Measurements from ENCODE around the gene FMNL3. TPM values are rescaled to one million over a fixed set of nuclear protein-coding genes. Genes with fewer than 3 reads are reported as not detected.

Gene FMNL3
- total and polyA plus RNA-seq, 2 of the 8 experiments (the other 6 are each of a cell fraction or from before 2014, with no cell fraction given), result 8.6 to 29.0 TPM

DNA sequence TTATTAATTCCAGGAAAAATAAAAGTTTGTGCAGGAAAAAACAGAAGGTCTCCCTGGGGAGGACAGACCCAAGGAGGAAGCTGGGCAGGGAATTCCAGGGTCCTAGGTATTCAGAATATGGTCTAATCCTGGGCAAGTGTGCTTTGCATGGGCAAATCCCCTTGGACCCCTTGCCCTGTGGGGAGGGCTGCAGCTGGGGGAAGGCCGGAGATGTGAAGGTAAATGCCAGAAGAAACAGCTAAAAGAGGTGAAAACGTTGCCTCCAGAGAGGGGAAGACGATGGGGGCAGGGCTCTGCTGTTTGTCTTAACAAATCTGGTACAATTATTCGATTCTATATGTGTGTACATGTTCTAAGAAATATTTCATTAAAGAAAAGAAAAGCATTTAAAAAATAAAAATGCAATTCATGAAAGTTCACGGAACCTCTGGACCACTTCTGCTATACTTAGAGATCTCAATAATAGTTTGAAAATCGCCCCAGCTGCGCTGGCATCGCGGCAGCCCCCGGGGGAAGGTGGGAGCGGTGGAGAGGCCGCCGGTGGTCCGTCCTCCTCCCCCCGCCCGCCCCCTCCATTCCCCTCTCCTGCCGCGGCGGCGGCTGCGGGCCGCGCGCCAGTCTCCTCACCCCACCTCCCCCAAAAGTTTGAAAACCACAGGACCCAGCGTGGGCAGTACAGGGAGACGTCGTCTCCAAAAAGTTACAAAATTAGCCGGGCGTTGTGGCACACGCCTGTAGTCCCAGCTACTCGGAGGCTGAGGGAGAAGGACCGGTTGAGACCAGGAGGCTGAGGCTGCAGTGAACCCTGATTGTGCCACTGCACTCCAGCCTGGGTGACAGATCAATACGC lies 85.3 kb downstream of the FMNL3 start:
- Histone ChIP-seq H2BK120ac (replicated peaks; ENCODE audit: low read depth, low read length) (no peak overlapping the region), H2BK15ac (ENCODE audit: low read length) (no peak overlapping the region), H2BK12ac (ENCODE audit: low read depth, low read length) (no peak overlapping the region), H2BK20ac (ENCODE audit: low read length) (no peak overlapping the region), H3K9me3 (ENCODE audit: insufficient read depth in 2 of 2, low read depth in 1 of 2, low read length in 1 of 2) (no peaks in the 10 kb centered on the region), H4K8ac (ENCODE audit: extremely low read depth, insufficient read depth, low read length) (peak overlapping the region; percentile 31; the same call in 1 of the 2 replicates), H3K27ac (ENCODE audit: low read depth, low read length) (no peak overlapping the region), H3K79me1 (ENCODE audit: low read depth, low read length) (no peaks in the 10 kb centered on the region), H2AK5ac (ENCODE audit: low read depth, low read length) (no peak overlapping the region), H2AFZ (ENCODE audit: low read length) (no peak overlapping the region), H3K18ac (ENCODE audit: extremely low read depth, low read length) (no peak overlapping the region), H3K4ac (replicated peaks; ENCODE audit: insufficient read length, low read depth, low read length) (no peak overlapping the region), H3K4me1 (replicated peaks in 1 of 4; ENCODE audit: control insufficient read depth in 3 of 4, insufficient read depth in 4 of 4, low read length in 3 of 4) (peaks cover 0 to 7% (median 3%) of the 10 kb centered on the region in 4 experiments; a peak in 6 of 7 replicates), H4K20me1 (replicated peaks in 1 of 2; ENCODE audit: control insufficient read depth in 1 of 2, insufficient read depth in 2 of 2, low read length in 2 of 2) (no peaks in the 10 kb centered on the region), H3K4me2 (ENCODE audit: insufficient read depth in 1 of 2, low read depth in 2 of 2, low read length in 2 of 2) (peak overlapping the region; percentile 78 to 99), H3K4me3 (ENCODE audit: extremely low read depth in 1 of 4, insufficient read depth in 2 of 4, low read depth in 3 of 4, low read length in 4 of 4) (peak overlapping the region; percentile 47 to 73 (median 66); a peak in 7 of 8 replicates), H3K27me3 (replicated peaks in 1 of 4; ENCODE audit: control insufficient read depth in 3 of 4, extremely low read depth in 1 of 4, insufficient read depth in 3 of 4, low read length in 3 of 4) (no peaks in the 10 kb centered on the region), H3K14ac (ENCODE audit: insufficient read length) (no peak overlapping the region), H3K23me2 (ENCODE audit: low read depth, low read length) (peaks cover 15% of the 10 kb centered on the region; the same call in 1 of the 2 replicates), H3K9ac (replicated peaks in 1 of 4; ENCODE audit: extremely low read depth in 1 of 4, low read depth in 3 of 4, low read length in 3 of 4) (no peak overlapping the region), H3K79me2 (ENCODE audit: control insufficient read depth in 1 of 2, insufficient read depth in 2 of 2, low read length in 2 of 2) (no peaks in the 10 kb centered on the region), H4K91ac (replicated peaks; ENCODE audit: insufficient read length, low read length) (no peak overlapping the region), H4K5ac (ENCODE audit: insufficient read length, low read depth, low read length) (no peak overlapping the region), H3K23ac (ENCODE audit: insufficient read length) (no peak overlapping the region), H3K36me3 (ENCODE audit: control insufficient read depth in 2 of 4, insufficient read depth in 4 of 4, low read length in 3 of 4) (no peaks in the 10 kb centered on the region), H3K56ac (replicated peaks; ENCODE audit: insufficient read length, low read depth, low read length) (no peak overlapping the region), H2BK5ac (ENCODE audit: low read depth, low read length) (no peak overlapping the region)
- CTCF ChIA-PET (ENCODE audit: partially characterized antibody), result interaction anchor here (0.5 to 4.3 kb wide), 8 partner anchors 10 to 467 kb away, joined by 3 to 15 read pairs (median 4); no protein-coding TSS in a partner anchor
- no peak for DNase-seq (ENCODE audit: low read depth in 1 of 2, low spot score in 2 of 2)
- 65% methylated on average over 14 of the region's 33 CpGs; no CpG with 5 or more reads in 1 of the 2 experiments for WGBS, 2 experiments (ENCODE audit: extremely low coverage in 1 of 2, insufficient coverage in 1 of 2, insufficient read length in 1 of 2, insufficient replicate concordance in 2 of 2, low coverage in 1 of 2, low lambda C conversion rate in 2 of 2, missing lambda C conversion rate in 1 of 2)
- POLR2A ChIA-PET (ENCODE audit: partially characterized antibody), result interaction anchor here (0.7 to 2.8 kb wide), 10 partner anchors 10 to 356 kb away, joined by 3 to 10 read pairs (median 4); partner anchors contain the start of genes NCKAP5L, TMBIM6 and TUBA1C
- FAIRE-seq, result no peak
- no peak for TF ChIP-seq SP2 (IDR thresholded peaks at IDR 0.05; ENCODE audit: low read length)
- TF ChIP-seq NANOG (IDR thresholded peaks at IDR 0.05; ENCODE audit: insufficient read depth, low read depth, low read length, poor library complexity, severe bottlenecking), result no peak
- TF ChIP-seq KDM1A (IDR thresholded peaks at IDR 0.05; ENCODE audit: borderline replicate concordance, low read length), result no peak
- no peak for TF ChIP-seq RNF2 (IDR thresholded peaks at IDR 0.05; ENCODE audit: borderline replicate concordance, low read depth, low read length, missing control alignments, poor library complexity, severe bottlenecking)
- no peak for TF ChIP-seq SP1 (IDR thresholded peaks at IDR 0.05; ENCODE audit: low read depth, low read length)
- TF ChIP-seq POU5F1 (IDR thresholded peaks at IDR 0.05; ENCODE audit: low read depth, low read length), result no peak
- no peak for TF ChIP-seq SIX5 (IDR thresholded peaks at IDR 0.05; ENCODE audit: low read depth, low read length)
- TF ChIP-seq, protein P1, sequence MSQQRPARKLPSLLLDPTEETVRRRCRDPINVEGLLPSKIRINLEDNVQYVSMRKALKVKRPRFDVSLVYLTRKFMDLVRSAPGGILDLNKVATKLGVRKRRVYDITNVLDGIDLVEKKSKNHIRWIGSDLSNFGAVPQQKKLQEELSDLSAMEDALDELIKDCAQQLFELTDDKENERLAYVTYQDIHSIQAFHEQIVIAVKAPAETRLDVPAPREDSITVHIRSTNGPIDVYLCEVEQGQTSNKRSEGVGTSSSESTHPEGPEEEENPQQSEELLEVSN (IDR thresholded peaks at IDR 0.05), result no peak
- TF ChIP-seq, protein P2, sequence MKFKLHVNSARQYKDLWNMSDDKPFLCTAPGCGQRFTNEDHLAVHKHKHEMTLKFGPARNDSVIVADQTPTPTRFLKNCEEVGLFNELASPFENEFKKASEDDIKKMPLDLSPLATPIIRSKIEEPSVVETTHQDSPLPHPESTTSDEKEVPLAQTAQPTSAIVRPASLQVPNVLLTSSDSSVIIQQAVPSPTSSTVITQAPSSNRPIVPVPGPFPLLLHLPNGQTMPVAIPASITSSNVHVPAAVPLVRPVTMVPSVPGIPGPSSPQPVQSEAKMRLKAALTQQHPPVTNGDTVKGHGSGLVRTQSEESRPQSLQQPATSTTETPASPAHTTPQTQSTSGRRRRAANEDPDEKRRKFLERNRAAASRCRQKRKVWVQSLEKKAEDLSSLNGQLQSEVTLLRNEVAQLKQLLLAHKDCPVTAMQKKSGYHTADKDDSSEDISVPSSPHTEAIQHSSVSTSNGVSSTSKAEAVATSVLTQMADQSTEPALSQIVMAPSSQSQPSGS (IDR thresholded peaks at IDR 0.05; ENCODE audit: low read length), result no peak

Data from H1 (cell line).